ENCODE results near the gene RPL36AL. TPM values are rescaled to one million over a fixed set of nuclear protein-coding genes. Genes with fewer than 3 reads are reported as not detected.

RPL36AL gene
- total RNA-seq, 1 experiment from 2014 or later, result 207 TPM

- no peak overlapping the region for H3K4ac ChIP-seq (ENCODE audit: low read depth, low read length)
- TF ChIP-seq CTCF (conservative IDR thresholded peaks at IDR 0.05), result no peak
- Mint-ChIP-seq H3K27me3 (ENCODE audit: low read depth) (no peaks in the 10 kb centered on the region), H3K4me1 (peaks cover 2 to 8% of the 10 kb centered on the region in 2 experiments; a peak in 3 of 4 replicates), H3K36me3 (ENCODE audit: insufficient read depth in 1 of 3, low read depth in 3 of 3) (peaks cover 10 to 45% (median 31%) of the 10 kb centered on the region in 3 experiments), H3K27ac (no peak overlapping the region), H3K4me3 (no peak overlapping the region), H3K9me3 (no peaks in the 10 kb centered on the region; a peak in 1 of 5 replicates)
- no peak overlapping the region for H2BK20ac ChIP-seq (ENCODE audit: low read depth, low read length, poor library complexity, severe bottlenecking)
- H2BK15ac ChIP-seq (ENCODE audit: low read depth, low read length), result no peak overlapping the region
- no peak overlapping the region for H3K23ac ChIP-seq (ENCODE audit: insufficient read length, low read depth, low read length)
- no peak overlapping the region for H3K18ac ChIP-seq (ENCODE audit: insufficient read length, low read depth, low read length)
- no peak overlapping the region for H2BK5ac ChIP-seq (ENCODE audit: insufficient read length, low read length)
- no peak overlapping the region for H4K91ac ChIP-seq (ENCODE audit: insufficient read length, low read depth, low read length)
- H3K4me2 ChIP-seq (ENCODE audit: insufficient read depth, insufficient read length, low read length), result no peak overlapping the region
- no peak for DNase-seq
- H3K23me2 ChIP-seq (ENCODE audit: insufficient read length, low read depth, low read length, poor library complexity, severe bottlenecking), result no peaks in the 10 kb centered on the region
- H3K14ac ChIP-seq (ENCODE audit: insufficient read depth, low read length), result no peak overlapping the region
- H3K79me1 ChIP-seq (ENCODE audit: insufficient read depth, low read depth, low read length, poor library complexity, severe bottlenecking), result no peaks in the 10 kb centered on the region
- no CpG with 5 or more reads among the region's 2 CpGs for WGBS (ENCODE audit: extremely low coverage, insufficient read length, low lambda C conversion rate)
- no peak overlapping the region for H4K5ac ChIP-seq (ENCODE audit: insufficient read length, low read depth, low read length)
- no peak overlapping the region for H3T11ph ChIP-seq (ENCODE audit: low read length)
- no peak overlapping the region for H4K8ac ChIP-seq (replicated peaks; ENCODE audit: insufficient read length, low read depth, low read length)
- H3K27me3 ChIP-seq (ENCODE audit: insufficient read depth, low read length), result no peaks in the 10 kb centered on the region
- H3K79me2 ChIP-seq (ENCODE audit: insufficient read depth, low read length), result peaks cover 1% of the 10 kb centered on the region; the same call in 1 of the 2 replicates
- no peak overlapping the region for H2AK5ac ChIP-seq (ENCODE audit: insufficient read length, low read length)
- H4K20me1 ChIP-seq (ENCODE audit: control insufficient read depth, insufficient read depth, insufficient read length), result no peaks in the 10 kb centered on the region
- no peak overlapping the region for H3K27ac ChIP-seq (ENCODE audit: insufficient read length, low read depth, low read length)
- H3K56ac ChIP-seq (ENCODE audit: insufficient read length, low read depth, low read length), result no peak overlapping the region
- no peak overlapping the region for H2BK120ac ChIP-seq (ENCODE audit: low read depth, low read length, poor library complexity, severe bottlenecking)
- no peak overlapping the region for H2BK12ac ChIP-seq (ENCODE audit: insufficient read length, low read depth, low read length)
- H3K9me3 ChIP-seq (ENCODE audit: control insufficient read depth, low read depth, low read length), result no peaks in the 10 kb centered on the region
- no peaks in the 10 kb centered on the region for H3K4me1 ChIP-seq (ENCODE audit: insufficient read depth, low read length)
- no peak overlapping the region for H3K9ac ChIP-seq (ENCODE audit: extremely low read depth, insufficient read length, low read length)
- H2AFZ ChIP-seq (ENCODE audit: low read length), result no peak overlapping the region
Measured at GRCh38 chr14:49614196-49614595, 6.2 kb downstream of the RPL36AL start.
